PC-9 (cell line): ENCODE measurements around the gene ALOXE3.

Source experiments
- EZH2 ChIP-seq: fragments of 200-600 bp; sonication (generic); IDR thresholded peaks from 2 replicates; pipeline ENCODE4 v1.8.0; 2017; ENCODE audit warnings: antibody characterized with exemption, low read depth
- TF ChIP-seq, protein P1 (sequence below): fragments of 200-600 bp; sonication (generic); conservative IDR thresholded peaks from 2 replicates; pipeline ENCODE4 v1.6.1; 2017; ENCODE audit warnings: mixed run types, antibody characterized with exemption, mild to moderate bottlenecking, moderate library complexity

DNA sequence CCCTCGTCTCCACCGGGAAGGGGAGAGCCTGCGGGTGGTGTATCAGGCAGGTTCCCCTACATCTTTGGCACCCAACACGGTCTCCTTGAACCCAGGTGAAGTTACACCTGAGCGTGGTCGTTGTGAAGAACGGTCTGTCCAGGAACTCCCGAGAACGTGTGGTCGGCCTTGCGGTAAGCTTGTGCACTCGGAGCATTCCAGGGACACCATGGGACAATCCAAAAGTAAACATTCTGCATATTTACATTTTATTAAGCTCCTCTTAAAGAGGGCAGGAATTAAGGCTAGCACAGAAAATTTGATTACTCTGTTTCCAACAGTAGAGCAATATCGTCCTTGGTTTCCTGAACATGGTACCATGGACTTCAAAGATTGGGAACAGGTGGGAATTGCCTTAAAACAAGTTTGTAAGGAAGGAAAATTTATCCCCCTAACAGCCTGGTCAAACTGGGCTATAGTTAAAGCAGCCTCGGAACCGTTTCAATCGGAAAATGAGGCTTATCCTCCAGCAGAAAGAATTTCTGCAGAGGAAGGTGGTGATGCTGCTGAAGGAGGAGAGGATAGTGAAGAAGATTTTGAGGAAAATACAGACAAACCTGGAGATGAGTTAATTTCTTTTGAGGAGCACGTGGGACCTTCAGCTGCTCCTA is 61.2 kb downstream of the ALOXE3 start:
- TF ChIP-seq, protein P1, sequence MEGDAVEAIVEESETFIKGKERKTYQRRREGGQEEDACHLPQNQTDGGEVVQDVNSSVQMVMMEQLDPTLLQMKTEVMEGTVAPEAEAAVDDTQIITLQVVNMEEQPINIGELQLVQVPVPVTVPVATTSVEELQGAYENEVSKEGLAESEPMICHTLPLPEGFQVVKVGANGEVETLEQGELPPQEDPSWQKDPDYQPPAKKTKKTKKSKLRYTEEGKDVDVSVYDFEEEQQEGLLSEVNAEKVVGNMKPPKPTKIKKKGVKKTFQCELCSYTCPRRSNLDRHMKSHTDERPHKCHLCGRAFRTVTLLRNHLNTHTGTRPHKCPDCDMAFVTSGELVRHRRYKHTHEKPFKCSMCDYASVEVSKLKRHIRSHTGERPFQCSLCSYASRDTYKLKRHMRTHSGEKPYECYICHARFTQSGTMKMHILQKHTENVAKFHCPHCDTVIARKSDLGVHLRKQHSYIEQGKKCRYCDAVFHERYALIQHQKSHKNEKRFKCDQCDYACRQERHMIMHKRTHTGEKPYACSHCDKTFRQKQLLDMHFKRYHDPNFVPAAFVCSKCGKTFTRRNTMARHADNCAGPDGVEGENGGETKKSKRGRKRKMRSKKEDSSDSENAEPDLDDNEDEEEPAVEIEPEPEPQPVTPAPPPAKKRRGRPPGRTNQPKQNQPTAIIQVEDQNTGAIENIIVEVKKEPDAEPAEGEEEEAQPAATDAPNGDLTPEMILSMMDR = no peak
- TF ChIP-seq EZH2 = no peak
